ENCODE data around the gene FJX1.

FJX1 gene

GRCh38 chr11:35610631-35611030, 7.6 kb upstream of the FJX1 start:
- H2AFZ ChIP-seq (ENCODE audit: low read depth, low read length) = no peak overlapping the region
- H3K9me3 ChIP-seq (ENCODE audit: control insufficient read depth, low read length) = no peaks in the 10 kb centered on the region
- H3K27me3 ChIP-seq (ENCODE audit: control insufficient read depth in 1 of 2, insufficient read depth in 1 of 2, low read length in 2 of 2) = peaks cover 0 to 52% of the 10 kb centered on the region in 2 experiments
- H3K4me3 ChIP-seq (ENCODE audit: insufficient read depth in 1 of 2, low read depth in 1 of 2, low read length in 2 of 2) = no peak overlapping the region
- no peak for DNase-seq
- H2BK120ac ChIP-seq (ENCODE audit: low read depth, low read length) = no peak overlapping the region
- no peaks in the 10 kb centered on the region for H3K79me1 ChIP-seq (replicated peaks; ENCODE audit: low read length, poor library complexity, severe bottlenecking)
- no peak overlapping the region for H2BK15ac ChIP-seq (ENCODE audit: low read depth, poor library complexity, severe bottlenecking)
- no peak overlapping the region for H4K8ac ChIP-seq (ENCODE audit: low read length)
- H4K91ac ChIP-seq (ENCODE audit: low read length) = no peak overlapping the region
- H2AK5ac ChIP-seq (ENCODE audit: low read length, severe bottlenecking) = no peak overlapping the region
- H3K27ac ChIP-seq (ENCODE audit: low read length, poor library complexity, severe bottlenecking) = no peak overlapping the region
- H3K36me3 ChIP-seq (ENCODE audit: control insufficient read depth in 1 of 2, insufficient read depth in 2 of 2, low read depth in 1 of 2, low read length in 2 of 2) = no peaks in the 10 kb centered on the region
- H3K18ac ChIP-seq (ENCODE audit: low read depth in 1 of 2, low read length in 2 of 2) = no peak overlapping the region
- H3K4me2 ChIP-seq (ENCODE audit: low read length, poor library complexity, severe bottlenecking) = no peak overlapping the region
- H3K4me1 ChIP-seq (ENCODE audit: control insufficient read depth, insufficient read depth, low read depth, low read length) = no peaks in the 10 kb centered on the region
- no peak overlapping the region for H2BK12ac ChIP-seq (ENCODE audit: low read length in 2 of 2)
- no peak overlapping the region for H3K4ac ChIP-seq (ENCODE audit: low read depth in 1 of 2, low read length in 2 of 2)
- no peak overlapping the region for H3K9ac ChIP-seq (ENCODE audit: low read length)
- H2BK5ac ChIP-seq (ENCODE audit: low read depth, low read length, poor library complexity, severe bottlenecking) = no peak overlapping the region
- H3K23ac ChIP-seq (ENCODE audit: low read length in 2 of 2) = no peak overlapping the region
- WGBS = 87% methylated on average over 7 of the region's 7 CpGs
- no peak overlapping the region for H3K14ac ChIP-seq (ENCODE audit: low read length in 2 of 2)

GRCh38 chr11:35611741-35612140, 6.5 kb upstream of the FJX1 start:
- no peak overlapping the region for H2BK15ac ChIP-seq (ENCODE audit: low read depth, poor library complexity, severe bottlenecking)
- no peak overlapping the region for H3K27ac ChIP-seq (ENCODE audit: low read length, poor library complexity, severe bottlenecking)
- no peak overlapping the region for H4K91ac ChIP-seq (ENCODE audit: low read length)
- no peak overlapping the region for H2AFZ ChIP-seq (ENCODE audit: low read depth, low read length)
- no peak overlapping the region for H3K4me2 ChIP-seq (ENCODE audit: low read length, poor library complexity, severe bottlenecking)
- H3K79me1 ChIP-seq (replicated peaks; ENCODE audit: low read length, poor library complexity, severe bottlenecking) = no peaks in the 10 kb centered on the region
- no peak overlapping the region for H2BK12ac ChIP-seq (ENCODE audit: low read length in 2 of 2)
- no peak overlapping the region for H3K4me3 ChIP-seq (ENCODE audit: insufficient read depth in 1 of 2, low read depth in 1 of 2, low read length in 2 of 2)
- no peak overlapping the region for H4K8ac ChIP-seq (ENCODE audit: low read length)
- no peak overlapping the region for H2AK5ac ChIP-seq (ENCODE audit: low read length, severe bottlenecking)
- no peak overlapping the region for H3K23ac ChIP-seq (ENCODE audit: low read length in 2 of 2)
- H3K4ac ChIP-seq (ENCODE audit: low read depth in 1 of 2, low read length in 2 of 2) = no peak overlapping the region
- H3K9ac ChIP-seq (ENCODE audit: low read length) = no peak overlapping the region
- H3K9me3 ChIP-seq (ENCODE audit: control insufficient read depth, low read length) = no peaks in the 10 kb centered on the region
- no peaks in the 10 kb centered on the region for H3K36me3 ChIP-seq (ENCODE audit: control insufficient read depth in 1 of 2, insufficient read depth in 2 of 2, low read depth in 1 of 2, low read length in 2 of 2)
- H2BK5ac ChIP-seq (ENCODE audit: low read depth, low read length, poor library complexity, severe bottlenecking) = no peak overlapping the region
- no peak overlapping the region for H3K18ac ChIP-seq (ENCODE audit: low read depth in 1 of 2, low read length in 2 of 2)
- H3K14ac ChIP-seq (ENCODE audit: low read length in 2 of 2) = no peak overlapping the region
- no peak overlapping the region for H2BK120ac ChIP-seq (ENCODE audit: low read depth, low read length)
- DNase-seq = peak; percentile 53
- peaks cover 0 to 48% of the 10 kb centered on the region in 2 experiments for H3K27me3 ChIP-seq (ENCODE audit: control insufficient read depth in 1 of 2, insufficient read depth in 1 of 2, low read length in 2 of 2)
- 85% methylated on average over 1 of the region's 1 CpG for WGBS
- H3K4me1 ChIP-seq (ENCODE audit: control insufficient read depth, insufficient read depth, low read depth, low read length) = no peaks in the 10 kb centered on the region

GRCh38 chr11:35614939-35615569, 3.2 kb upstream of the FJX1 start:
- H3K23ac ChIP-seq (ENCODE audit: low read length in 2 of 2) = no peak overlapping the region
- no peak for DNase-seq
- no peak overlapping the region for H2AFZ ChIP-seq (ENCODE audit: low read depth, low read length)
- peak overlapping the region; percentile 15 for H3K4me2 ChIP-seq (ENCODE audit: low read length, poor library complexity, severe bottlenecking)
- H3K4me1 ChIP-seq (ENCODE audit: control insufficient read depth, insufficient read depth, low read depth, low read length) = peaks cover 14% of the 10 kb centered on the region
- no peak overlapping the region for H2BK12ac ChIP-seq (ENCODE audit: low read length in 2 of 2)
- whole genome bisulfite sequencing = 100% methylated on average over 1 of the region's 1 CpG
- H2BK120ac ChIP-seq (ENCODE audit: low read depth, low read length) = no peak overlapping the region
- H3K9me3 ChIP-seq (ENCODE audit: control insufficient read depth, low read length) = no peaks in the 10 kb centered on the region
- H2BK5ac ChIP-seq (ENCODE audit: low read depth, low read length, poor library complexity, severe bottlenecking) = no peak overlapping the region
- peaks cover 0 to 26% of the 10 kb centered on the region in 2 experiments for H3K27me3 ChIP-seq (ENCODE audit: control insufficient read depth in 1 of 2, insufficient read depth in 1 of 2, low read length in 2 of 2)
- H3K27ac ChIP-seq (ENCODE audit: low read length, poor library complexity, severe bottlenecking) = no peak overlapping the region
- no peak overlapping the region for H3K18ac ChIP-seq (ENCODE audit: low read depth in 1 of 2, low read length in 2 of 2)
- H3K79me1 ChIP-seq (replicated peaks; ENCODE audit: low read length, poor library complexity, severe bottlenecking) = peaks cover 8% of the 10 kb centered on the region
- H3K36me3 ChIP-seq (ENCODE audit: control insufficient read depth in 1 of 2, insufficient read depth in 2 of 2, low read depth in 1 of 2, low read length in 2 of 2) = no peaks in the 10 kb centered on the region
- no peak overlapping the region for H4K91ac ChIP-seq (ENCODE audit: low read length)
- no peak overlapping the region for H4K8ac ChIP-seq (ENCODE audit: low read length)
- peak overlapping the region; percentile 56 for H2AK5ac ChIP-seq (ENCODE audit: low read length, severe bottlenecking)
- H2BK15ac ChIP-seq (ENCODE audit: low read depth, poor library complexity, severe bottlenecking) = no peak overlapping the region
- no peak overlapping the region for H3K14ac ChIP-seq (ENCODE audit: low read length in 2 of 2)
- H3K4me3 ChIP-seq (ENCODE audit: insufficient read depth in 1 of 2, low read depth in 1 of 2, low read length in 2 of 2) = peak overlapping the region in 1 of 2 experiments; percentile 6
- H3K9ac ChIP-seq (ENCODE audit: low read length) = peak overlapping the region; percentile 4
- H3K4ac ChIP-seq (ENCODE audit: low read depth in 1 of 2, low read length in 2 of 2) = no peak overlapping the region

GRCh38 chr11:35615921-35616900, 2.0 kb upstream of the FJX1 start:
- Histone ChIP-seq H2AK5ac (ENCODE audit: low read length, severe bottlenecking) (peak overlapping the region; percentile 86), H3K27me3 (ENCODE audit: control insufficient read depth in 1 of 2, insufficient read depth in 1 of 2, low read length in 2 of 2) (peaks cover 0 to 15% of the 10 kb centered on the region in 2 experiments), H3K9me3 (ENCODE audit: control insufficient read depth, low read length) (no peaks in the 10 kb centered on the region), H4K8ac (ENCODE audit: low read length) (no peak overlapping the region), H3K18ac (ENCODE audit: low read depth in 1 of 2, low read length in 2 of 2) (no peak overlapping the region), H3K23ac (ENCODE audit: low read length in 2 of 2) (no peak overlapping the region), H3K4me3 (ENCODE audit: insufficient read depth in 1 of 2, low read depth in 1 of 2, low read length in 2 of 2) (no peak overlapping the region), H3K27ac (ENCODE audit: low read length, poor library complexity, severe bottlenecking) (no peak overlapping the region), H3K79me1 (replicated peaks; ENCODE audit: low read length, poor library complexity, severe bottlenecking) (peaks cover 8% of the 10 kb centered on the region), H2BK12ac (ENCODE audit: low read length in 2 of 2) (no peak overlapping the region), H3K4me2 (ENCODE audit: low read length, poor library complexity, severe bottlenecking) (no peak overlapping the region), H3K14ac (ENCODE audit: low read length in 2 of 2) (no peak overlapping the region), H3K36me3 (ENCODE audit: control insufficient read depth in 1 of 2, insufficient read depth in 2 of 2, low read depth in 1 of 2, low read length in 2 of 2) (no peaks in the 10 kb centered on the region), H2AFZ (ENCODE audit: low read depth, low read length) (no peak overlapping the region), H2BK15ac (ENCODE audit: low read depth, poor library complexity, severe bottlenecking) (no peak overlapping the region), H3K9ac (ENCODE audit: low read length) (peak overlapping the region; percentile 39), H2BK5ac (ENCODE audit: low read depth, low read length, poor library complexity, severe bottlenecking) (no peak overlapping the region), H3K4ac (ENCODE audit: low read depth in 1 of 2, low read length in 2 of 2) (no peak overlapping the region), H4K91ac (ENCODE audit: low read length) (no peak overlapping the region), H2BK120ac (ENCODE audit: low read depth, low read length) (no peak overlapping the region), H3K4me1 (ENCODE audit: control insufficient read depth, insufficient read depth, low read depth, low read length) (peaks cover 14% of the 10 kb centered on the region)
- 0% methylated on average over 4 of the region's 8 CpGs for WGBS
- peak; percentile 86 for DNase-seq
